HG02571 (cell line): ENCODE measurements around the gene MGLL.

Experiments used
- ATAC-seq: cut with Tn5 transposase; IDR thresholded peaks from one replicate; pipeline ENCODE4 v1.9.1; 2021; ENCODE audit warnings: mild to moderate bottlenecking, moderate library complexity; ENCODE audit not compliant: unreplicated experiment

Gene MGLL

GRCh38 chr3:127678611-127679533, 143.4 kb downstream of the MGLL start:
- no peak for ATAC-seq

- no peak for ATAC-seq
Measured at GRCh38 chr3:127678315-127678599, 144.1 kb downstream of the MGLL start.

- ATAC-seq, result no peak
Measured at GRCh38 chr3:127677541-127678314, 144.6 kb downstream of the MGLL start.

- no peak for ATAC-seq
Measured at GRCh38 chr3:127676921-127677351, 145.4 kb downstream of the MGLL start.

- ATAC-seq, result no peak
Measured at GRCh38 chr3:127676456-127676855, 145.9 kb downstream of the MGLL start.

- ATAC-seq, result no peak
Measured at GRCh38 chr3:127675651-127676391, 146.5 kb downstream of the MGLL start.

GRCh38 chr3:127674790-127675189, 147.5 kb downstream of the MGLL start:
- ATAC-seq, result no peak

GRCh38 chr3:127674101-127674721, 148.1 kb downstream of the MGLL start:
- ATAC-seq, result no peak

GRCh38 chr3:127673191-127674100, 148.9 kb downstream of the MGLL start:
- ATAC-seq, result peak; percentile 41

- ATAC-seq, result peak; percentile 78
Measured at GRCh38 chr3:127672429-127673190, 149.7 kb downstream of the MGLL start, which contains the start of gene ABTB1. TSS of gene ABTB1 (plus strand) at chr3:127672952. CDS start at chr3:127673026, 74 bp downstream.

GRCh38 chr3:127671523-127672428, 150.5 kb downstream of the MGLL start:
- peak; percentile 19 for ATAC-seq

- ATAC-seq, result no peak
Measured at GRCh38 chr3:127670761-127671522, 151.4 kb downstream of the MGLL start.

GRCh38 chr3:127670229-127670559, 152.1 kb downstream of the MGLL start:
- ATAC-seq, result no peak

- ATAC-seq, result no peak
Measured at GRCh38 chr3:127669541-127670228, 152.6 kb downstream of the MGLL start.

- ATAC-seq, result no peak
Measured at GRCh38 chr3:127668906-127669305, 153.4 kb downstream of the MGLL start.

- no peak for ATAC-seq
Measured at GRCh38 chr3:127667119-127667681, 155.1 kb downstream of the MGLL start.
